Endothelial cell of umbilical vein (primary cell): ENCODE data around the gene INCENP. TPM values are rescaled to one million over a fixed set of nuclear protein-coding genes. Genes with fewer than 3 reads are reported as not detected.
"Not testable (repeated sequence)": the region's sequence is repeated elsewhere in the genome, so short reads cannot be mapped to it uniquely, and the experiment has no call there.

Experiments
- BruUV-seq: library from RNA; stranded (reverse); fragments of 400-500 nt; replicated peaks from 2 replicates; lab custom pipeline; 2021; lab: Mats Ljungman, UMichigan
- CTCF ChIA-PET: fragments of 300-600, 350-600 bp; sonication (Branson Sonifier 250); formaldehyde crosslinking; loops from one replicate; lab custom pipeline; 2021; ENCODE audit warnings: antibody characterized with exemption, inconsistent platforms; lab: Charles Lee
- POLR2A ChIA-PET: fragments of 300-600, 350-600 bp; sonication (Branson Sonifier 250); formaldehyde crosslinking; loops from one replicate; lab custom pipeline; 2021; ENCODE audit warnings: antibody characterized with exemption, inconsistent platforms; lab: Charles Lee
- DNase-seq: peaks from one replicate; pipeline ENCODE4 v3.0.0-alpha.2; 2011; ENCODE audit warnings: low read depth, low spot score
- FAIRE-seq: peaks from 2 replicates; lab custom pipeline; 2011; peaks lifted over from hg19 to GRCh38; lab: Jason Lieb, UNC
- H2AFZ ChIP-seq: 2 replicates; pipeline ENCODE4 v1.6.0; 2012; ENCODE audit warnings: low read depth, low read length, control low read depth, inconsistent platforms
- H3K27ac ChIP-seq: 2 replicates; pipeline ENCODE4 v1.5.1; 2011; ENCODE audit warnings: low read depth, mild to moderate bottlenecking, control low read depth, low read length, moderate library complexity; ENCODE audit not compliant: insufficient read depth
- H3K27me3 ChIP-seq, 2 experiments: 2 replicates each; pipeline versions ENCODE4 v1.6.0 to v1.6.1; 2011; ENCODE audit warnings: low read length in 2 of 2, mixed read lengths in 1 of 2; ENCODE audit not compliant: control insufficient read depth in 2 of 2, insufficient read depth in 2 of 2
- H3K36me3 ChIP-seq, 2 experiments: 2 replicates in 1 of 2; 3 replicates in 1 of 2; pipeline ENCODE4 v1.5.1; 2011; ENCODE audit warnings: low read length in 2 of 2, mild to moderate bottlenecking in 1 of 2, moderate library complexity in 1 of 2; ENCODE audit not compliant: control insufficient read depth in 2 of 2, insufficient read depth in 2 of 2; ENCODE audit errors: extremely low read depth in 1 of 2
- H3K4me1 ChIP-seq: 3 replicates; pipeline ENCODE4 v1.5.1; 2011; ENCODE audit warnings: mild to moderate bottlenecking, low read length; ENCODE audit not compliant: control insufficient read depth, insufficient read depth; ENCODE audit errors: extremely low read depth
- H3K4me2 ChIP-seq: 2 replicates; pipeline ENCODE4 v1.6.1; 2011; ENCODE audit warnings: low read length, control low read depth, mixed read lengths; ENCODE audit not compliant: insufficient read depth
- H3K4me3 ChIP-seq, 3 experiments: fragments of 200-600 bp in 1 of 3; sonication (generic), shearing (Covaris generic) in 1 of 3; replicated peaks in 1 of 3; 2 replicates each; pipeline ENCODE4 v1.5.1; 2011 to 2016; ENCODE audit warnings: control low read depth in 3 of 3, low read length in 3 of 3, mild to moderate bottlenecking in 2 of 3, inconsistent platforms in 1 of 3, low read depth in 1 of 3, moderate library complexity in 1 of 3; ENCODE audit not compliant: insufficient read depth in 1 of 3
- H3K79me2 ChIP-seq: 2 replicates; pipeline ENCODE4 v1.6.0; 2012; ENCODE audit warnings: low read length, inconsistent platforms; ENCODE audit not compliant: control insufficient read depth, insufficient read depth
- H3K9ac ChIP-seq: replicated peaks from 2 replicates; pipeline ENCODE3; 2011; ENCODE audit warnings: low read length, control low read depth; ENCODE audit not compliant: insufficient read depth; ENCODE audit errors: extremely low read depth
- H3K9me1 ChIP-seq: replicated peaks from 3 replicates; pipeline ENCODE4 v1.6.0; 2011; ENCODE audit warnings: mild to moderate bottlenecking, low read length; ENCODE audit not compliant: control insufficient read depth, insufficient read depth; ENCODE audit errors: extremely low read depth
- H3K9me3 ChIP-seq: replicated peaks from 2 replicates; pipeline ENCODE4 v1.5.1; 2012; ENCODE audit warnings: low read length, inconsistent platforms; ENCODE audit not compliant: control insufficient read depth, insufficient read depth
- H4K20me1 ChIP-seq: replicated peaks from 2 replicates; pipeline ENCODE3; 2011; ENCODE audit warnings: mild to moderate bottlenecking, low read length; ENCODE audit not compliant: control insufficient read depth, insufficient read depth; ENCODE audit errors: extremely low read depth
- CTCF ChIP-seq, 2 donors: IDR thresholded peaks; 1 replicate in 1 of 2; 2 replicates in 1 of 2; pipeline ENCODE4 v1.5.1; 2011; ENCODE audit warnings: low read length in 2 of 2, mild to moderate bottlenecking in 2 of 2, moderate library complexity in 2 of 2, control low read depth in 1 of 2, inconsistent platforms in 1 of 2, low read depth in 1 of 2; ENCODE audit not compliant: insufficient read depth in 1 of 2; ENCODE audit errors: extremely low read depth in 1 of 2
- EZH2 ChIP-seq: IDR thresholded peaks from 2 replicates; pipeline ENCODE4 v1.6.1; 2012; ENCODE audit warnings: borderline replicate concordance, low read depth, mild to moderate bottlenecking, moderate library complexity, low read length, inconsistent platforms; ENCODE audit not compliant: severe bottlenecking
- FOS ChIP-seq: IDR thresholded peaks from 2 replicates; pipeline ENCODE4 v1.6.1; 2011; ENCODE audit warnings: mild to moderate bottlenecking, low read length, moderate library complexity, borderline replicate concordance; ENCODE audit not compliant: insufficient read depth
- GATA2 ChIP-seq: IDR thresholded peaks from 2 replicates; pipeline ENCODE4 v1.7.0; 2011; ENCODE audit warnings: low read depth, mild to moderate bottlenecking, moderate library complexity, mixed read lengths, low read length; ENCODE audit not compliant: insufficient read length, insufficient read depth
- JUN ChIP-seq: IDR thresholded peaks from 2 replicates; pipeline ENCODE4 v1.6.1; 2011; ENCODE audit warnings: borderline replicate concordance, low read depth; ENCODE audit not compliant: insufficient read length, insufficient read depth
- MYC ChIP-seq: IDR thresholded peaks from one replicate; pipeline ENCODE4 v1.6.1; 2011; ENCODE audit warnings: mild to moderate bottlenecking, low read depth, low read length
- POLR2A ChIP-seq: IDR thresholded peaks from 2 replicates; pipeline ENCODE4 v1.6.1; 2012; ENCODE audit warnings: low read depth, mild to moderate bottlenecking, control low read depth, low read length
- POLR2AphosphoS5 ChIP-seq: IDR thresholded peaks from 2 replicates; pipeline ENCODE4 v1.6.1; 2012; ENCODE audit warnings: low read depth, mild to moderate bottlenecking, control low read depth, low read length, moderate library complexity; ENCODE audit not compliant: insufficient read depth
- dilution Hi-C: fragments of 300-500 bp; cut with MboI; formaldehyde crosslinking; loops from one replicate; pipeline ENCODE4 v1.15.0; 2019; ENCODE audit warnings: low sequenced_read_pairs; ENCODE audit not compliant: extremely low pct_ligation_motif_present
- intact Hi-C: fragments of 100-400 bp; cut with micrococcal nuclease; formaldehyde crosslinking; loops from one replicate; pipeline ENCODE4 v1.10.0; 2022
- polyA plus RNA-seq, 4 experiments: library from polyadenylated mRNA; depleted of rRNA in 3 of 4; stranded (reverse) in 3 of 4; unstranded in 1 of 4; fragments of >200 nt; gene quantifications; 2 replicates each; pipeline versions ENCODE4 v1.2.1 to v1.2.3, GENCODE V29; 2011 to 2012; ENCODE audit warnings: missing spikeins in 1 of 4
- total RNA-seq: library from RNA; stranded (reverse); gene quantifications from 2 replicates; pipeline ENCODE4 v1.2.3, GENCODE V29; 2021
- TF ChIP-seq, protein P1 (sequence below): IDR thresholded peaks from 2 replicates; pipeline ENCODE4 v1.6.1; 2011; ENCODE audit not compliant: insufficient read depth, insufficient read length

Gene INCENP
- total and polyA plus RNA-seq, 2 donors (not counting 3 experiments of a cell fraction or from before 2014, with no cell fraction given), result 22.9 to 86.8 TPM

DNA sequence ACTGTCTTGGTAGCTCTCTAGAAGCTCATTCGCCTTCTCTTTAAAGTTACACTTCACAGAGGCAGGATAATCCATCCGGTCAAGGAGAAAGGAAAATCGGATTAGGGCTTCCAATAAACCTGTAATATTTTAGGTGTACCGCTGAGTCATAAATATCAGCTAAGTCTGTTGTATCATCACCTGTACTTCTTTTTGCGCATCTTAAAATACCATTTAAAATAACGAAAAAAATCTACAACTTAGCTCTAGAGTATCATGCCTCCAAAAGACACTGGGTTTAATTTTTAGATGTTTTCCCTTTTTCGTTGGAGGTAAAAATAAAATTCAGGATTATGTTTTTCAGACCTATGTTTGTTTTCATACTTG is 41.5 kb upstream of the INCENP start:
- ChIA-PET CTCF (interaction anchor here (0.5 to 10.4 kb wide), 85 partner anchors 9 to 338 kb away, joined by 3 to 416 read pairs (median 5); partner anchors contain the start of genes BEST1, FADS2, FEN1 and FTH1), POLR2A (interaction anchor here (0.6 to 2.2 kb wide), 4 partner anchors 114 to 120 kb away, joined by 3 to 19 read pairs (median 4); partner anchors contain the start of gene FTH1)
- Histone ChIP-seq H3K27ac (no peak overlapping the region), H3K4me2 (no peak overlapping the region), H3K9me1 (no peaks in the 10 kb centered on the region), H3K36me3 (no peaks in the 10 kb centered on the region), H3K4me1 (no peaks in the 10 kb centered on the region), H3K79me2 (no peaks in the 10 kb centered on the region), H4K20me1 (no peaks in the 10 kb centered on the region), H3K27me3 (no peaks in the 10 kb centered on the region), H3K9me3 (no peaks in the 10 kb centered on the region), H3K4me3 (no peak overlapping the region), H3K9ac (no peak overlapping the region), H2AFZ (no peak overlapping the region)
- no TSS peak for BruUV-seq
- TF ChIP-seq CTCF (IDR thresholded peaks at IDR 0.05; ENCODE audit: extremely low read depth in 1 of 2, insufficient read depth in 1 of 2, low read depth in 1 of 2, low read length in 2 of 2) (no peak), POLR2A (no peak), JUN (no peak), MYC (no peak), EZH2 (no peak), GATA2 (no peak), FOS (no peak), POLR2AphosphoS5 (no peak)
- TF ChIP-seq, protein P1, sequence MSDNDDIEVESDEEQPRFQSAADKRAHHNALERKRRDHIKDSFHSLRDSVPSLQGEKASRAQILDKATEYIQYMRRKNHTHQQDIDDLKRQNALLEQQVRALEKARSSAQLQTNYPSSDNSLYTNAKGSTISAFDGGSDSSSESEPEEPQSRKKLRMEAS, result no peak
- intact Hi-C loops, result loop anchor here (1.0 kb wide), 4 partner anchors 115 to 211 kb away; partner anchors contain the start of gene FTH1
- dilution Hi-C loops, result no loop called here
- FAIRE-seq (no peak), DNase-seq (no peak)

DNA sequence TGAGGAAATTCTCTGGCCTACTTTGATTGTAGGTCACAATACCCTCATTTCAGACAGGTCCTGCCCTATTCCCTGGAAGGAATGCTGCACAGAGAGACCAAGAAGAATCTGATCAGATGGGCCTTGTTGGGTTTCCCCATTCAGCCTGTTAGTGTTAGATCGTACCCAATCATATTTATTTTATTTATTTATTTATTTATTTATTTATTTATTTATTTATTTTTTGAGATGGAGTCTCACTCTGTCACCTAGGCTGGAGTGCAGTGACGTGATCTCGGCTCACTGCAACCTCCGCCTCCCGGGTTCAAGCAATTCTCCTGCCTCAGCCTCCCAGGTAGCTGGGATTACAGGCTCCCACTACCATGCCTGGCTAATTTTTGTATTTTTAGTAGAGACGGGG is 39.0 kb upstream of the INCENP start:
- H3K9me3 ChIP-seq, H3K4me2 ChIP-seq, FAIRE-seq, H2AFZ ChIP-seq, DNase-seq, H3K4me3 ChIP-seq, dilution Hi-C loops, H4K20me1 ChIP-seq, H3K79me2 ChIP-seq, H3K9me1 ChIP-seq, intact Hi-C loops, BruUV-seq, H3K9ac ChIP-seq, H3K36me3 ChIP-seq, POLR2A ChIA-PET, H3K27me3 ChIP-seq, H3K4me1 ChIP-seq, H3K27ac ChIP-seq: not testable (repeated sequence)
- CTCF ChIA-PET, result interaction anchor here (1.0 to 10.4 kb wide), 7 partner anchors 23 to 287 kb away, joined by 4 to 416 read pairs (median 68); partner anchors contain the start of genes BEST1 and FTH1
